OCI-LY1 (cell line): ENCODE results near the gene LAMA5.

Experiments
- EZH2 ChIP-seq: fragments of 200-600 bp; sonication (generic), shearing (Covaris generic); IDR thresholded peaks from 2 replicates; pipeline ENCODE4 v1.8.0; 2017; ENCODE audit warnings: borderline replicate concordance, mixed run types, mild to moderate bottlenecking, antibody characterized with exemption, low read length, moderate library complexity, mixed read lengths
- TF ChIP-seq, protein P1 (sequence below): fragments of 200-600 bp; sonication (generic), shearing (Covaris generic); IDR thresholded peaks from 2 replicates; pipeline ENCODE4 v1.5.1; 2017; ENCODE audit warnings: mild to moderate bottlenecking, antibody characterized with exemption, low read length, moderate library complexity, mixed read lengths

GRCh38 chr20:62355878-62356588 lies 11.1 kb downstream of the LAMA5 start:
- TF ChIP-seq, protein P1, sequence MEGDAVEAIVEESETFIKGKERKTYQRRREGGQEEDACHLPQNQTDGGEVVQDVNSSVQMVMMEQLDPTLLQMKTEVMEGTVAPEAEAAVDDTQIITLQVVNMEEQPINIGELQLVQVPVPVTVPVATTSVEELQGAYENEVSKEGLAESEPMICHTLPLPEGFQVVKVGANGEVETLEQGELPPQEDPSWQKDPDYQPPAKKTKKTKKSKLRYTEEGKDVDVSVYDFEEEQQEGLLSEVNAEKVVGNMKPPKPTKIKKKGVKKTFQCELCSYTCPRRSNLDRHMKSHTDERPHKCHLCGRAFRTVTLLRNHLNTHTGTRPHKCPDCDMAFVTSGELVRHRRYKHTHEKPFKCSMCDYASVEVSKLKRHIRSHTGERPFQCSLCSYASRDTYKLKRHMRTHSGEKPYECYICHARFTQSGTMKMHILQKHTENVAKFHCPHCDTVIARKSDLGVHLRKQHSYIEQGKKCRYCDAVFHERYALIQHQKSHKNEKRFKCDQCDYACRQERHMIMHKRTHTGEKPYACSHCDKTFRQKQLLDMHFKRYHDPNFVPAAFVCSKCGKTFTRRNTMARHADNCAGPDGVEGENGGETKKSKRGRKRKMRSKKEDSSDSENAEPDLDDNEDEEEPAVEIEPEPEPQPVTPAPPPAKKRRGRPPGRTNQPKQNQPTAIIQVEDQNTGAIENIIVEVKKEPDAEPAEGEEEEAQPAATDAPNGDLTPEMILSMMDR = no peak
- no peak for TF ChIP-seq EZH2
